GM12891 (cell line): ENCODE results near the gene PIK3R5.

Experiments used
- DNase-seq: peaks from one replicate; pipeline ENCODE4 v3.0.0; 2011; ENCODE audit warnings: low spot score; ENCODE audit not compliant: insufficient read length
- FAIRE-seq: peaks from 2 replicates; lab custom pipeline; 2011; peaks lifted over from hg19 to GRCh38; lab: Jason Lieb, UNC
- PAX5 ChIP-seq: IDR thresholded peaks from 2 replicates; pipeline ENCODE4 v1.6.1; 2011; ENCODE audit warnings: low read length, moderate library complexity, mild to moderate bottlenecking; ENCODE audit not compliant: insufficient read depth, severe bottlenecking
- POLR2A ChIP-seq: IDR thresholded peaks from 2 replicates; pipeline ENCODE4 v1.6.1; 2011; ENCODE audit warnings: low read depth, low read length, control low read depth
- POLR2AphosphoS5 ChIP-seq: IDR thresholded peaks from 2 replicates; pipeline ENCODE4 v1.6.1; 2011; ENCODE audit warnings: low read depth, low read length, control low read depth
- POU2F2 ChIP-seq: IDR thresholded peaks from 2 replicates; pipeline ENCODE4 v1.6.1; 2011; ENCODE audit warnings: low read depth, mild to moderate bottlenecking, control low read depth, low read length, moderate library complexity
- SPI1 ChIP-seq: IDR thresholded peaks from 2 replicates; pipeline ENCODE4 v1.6.1; 2011; ENCODE audit warnings: low read depth, low read length, control low read depth
- TAF1 ChIP-seq: IDR thresholded peaks from 2 replicates; pipeline ENCODE4 v1.6.1; 2011; ENCODE audit warnings: low read depth, low read length, control low read depth

Gene PIK3R5

GRCh38 chr17:8875957-8876356 is 89.5 kb downstream of the PIK3R5 start:
- FAIRE-seq = no peak
- 0 out of 2 replicates have a peak, but pooled peaks have one; percentile 11 for TF ChIP-seq POLR2AphosphoS5
- no peak for TF ChIP-seq SPI1
- no peak for DNase-seq

GRCh38 chr17:8875436-8875835 is 90.1 kb downstream of the PIK3R5 start:
- TF ChIP-seq POU2F2 (no peak), POLR2A (0 out of 2 replicates have a peak, but pooled peaks have one; percentile 36), PAX5 (no peak), TAF1 (no peak), SPI1 (no peak), POLR2AphosphoS5 (no peak)
- no peak for FAIRE-seq
- DNase-seq = no peak

- TF ChIP-seq POLR2A (no peak), SPI1 (peak; percentile 5; the same call in 1 of the 2 replicates)
- FAIRE-seq (no peak), DNase-seq (no peak)
Measured at GRCh38 chr17:8873801-8874715, 91.4 kb downstream of the PIK3R5 start.

- FAIRE-seq (peak; percentile 87), DNase-seq (no peak)
- no peak for TF ChIP-seq POLR2A
- TF ChIP-seq TAF1 = no peak
- TF ChIP-seq POLR2AphosphoS5 = peak; percentile 28; the same call in 1 of the 2 replicates
Measured at GRCh38 chr17:8872705-8873435, 92.6 kb downstream of the PIK3R5 start.

GRCh38 chr17:8872036-8872704 is 93.3 kb downstream of the PIK3R5 start:
- TF ChIP-seq SPI1 (no peak), POLR2A (no peak), POLR2AphosphoS5 (no peak), POU2F2 (no peak), TAF1 (no peak), PAX5 (no peak)
- FAIRE-seq = no peak
- DNase-seq = no peak

GRCh38 chr17:8871081-8871581 is 94.4 kb downstream of the PIK3R5 start:
- DNase-seq = no peak
- no peak for TF ChIP-seq TAF1
- FAIRE-seq = no peak

- peak; percentile 23 for FAIRE-seq
- TF ChIP-seq POU2F2 (no peak), POLR2AphosphoS5 (no peak), PAX5 (no peak), POLR2A (no peak), TAF1 (no peak), SPI1 (no peak)
- DNase-seq = no peak
Measured at GRCh38 chr17:8870406-8871040, 95.0 kb downstream of the PIK3R5 start.

GRCh38 chr17:8869114-8869815 is 96.2 kb downstream of the PIK3R5 start:
- TF ChIP-seq POLR2AphosphoS5 (no peak), POU2F2 (no peak), PAX5 (no peak), POLR2A (no peak), SPI1 (no peak), TAF1 (no peak)
- peak; percentile 82 for FAIRE-seq
- DNase-seq = no peak

- FAIRE-seq = no peak
Measured at GRCh38 chr17:8868529-8868951, 97.0 kb downstream of the PIK3R5 start.

More at GRCh38 chr17:8868529-8868951, 97.0 kb downstream of the PIK3R5 start:
- no peak for TF ChIP-seq PAX5
- TF ChIP-seq POU2F2 = no peak
- no peak for TF ChIP-seq POLR2AphosphoS5
- no peak; the same call in 1 of the 2 replicates for TF ChIP-seq POLR2A
- TF ChIP-seq TAF1 = no peak
- TF ChIP-seq SPI1 = no peak
- DNase-seq = no peak
